HEK293T (cell line): ENCODE measurements around the gene CDH4.

Experiments
- ARNT ChIP-seq: fragments of 450-650 bp; IDR thresholded peaks from 2 replicates; pipeline ENCODE4 v1.6.1; 2017; ENCODE audit warnings: mild to moderate bottlenecking
- BHLHE40 ChIP-seq: fragments of 450-650 bp; IDR thresholded peaks from 2 replicates; pipeline ENCODE4 v1.6.1; 2016; ENCODE audit warnings: mild to moderate bottlenecking, moderate library complexity, borderline replicate concordance
- ELF4 ChIP-seq: fragments of 450-650 bp; IDR thresholded peaks from 2 replicates; pipeline ENCODE4 v1.6.1; 2017; ENCODE audit warnings: antibody characterized with exemption
- FOXK2 ChIP-seq: fragments of 450-650 bp; IDR thresholded peaks from 2 replicates; pipeline ENCODE4 v1.6.1; 2016; ENCODE audit warnings: mild to moderate bottlenecking
- FOXM1 ChIP-seq: fragments of 450-650 bp; IDR thresholded peaks from 2 replicates; pipeline ENCODE4 v1.6.1; 2017; ENCODE audit warnings: mild to moderate bottlenecking, borderline replicate concordance
- HDGF ChIP-seq: fragments of 450-650 bp; IDR thresholded peaks from 2 replicates; pipeline ENCODE4 v1.6.1; 2017; ENCODE audit warnings: antibody characterized with exemption, borderline replicate concordance
- L3MBTL2 ChIP-seq: fragments of 450-650 bp; conservative IDR thresholded peaks from 2 replicates; pipeline ENCODE4 v1.6.1; 2016; ENCODE audit warnings: mild to moderate bottlenecking
- NFRKB ChIP-seq: fragments of 450-650 bp; IDR thresholded peaks from 2 replicates; pipeline ENCODE4 v1.6.1; 2016; ENCODE audit warnings: mild to moderate bottlenecking, moderate library complexity
- SP1 ChIP-seq: fragments of 450-650 bp; IDR thresholded peaks from 2 replicates; pipeline ENCODE4 v1.6.1; 2017
- SUZ12 ChIP-seq: fragments of 450-650 bp; IDR thresholded peaks from 2 replicates; pipeline ENCODE4 v1.6.1; 2016; ENCODE audit warnings: mild to moderate bottlenecking
- TARDBP ChIP-seq: fragments of 450-650 bp; IDR thresholded peaks from 2 replicates; pipeline ENCODE4 v1.6.1; 2016
- ZNF384 ChIP-seq: fragments of 450-650 bp; IDR thresholded peaks from 2 replicates; pipeline ENCODE4 v1.6.1; 2016

DNA sequence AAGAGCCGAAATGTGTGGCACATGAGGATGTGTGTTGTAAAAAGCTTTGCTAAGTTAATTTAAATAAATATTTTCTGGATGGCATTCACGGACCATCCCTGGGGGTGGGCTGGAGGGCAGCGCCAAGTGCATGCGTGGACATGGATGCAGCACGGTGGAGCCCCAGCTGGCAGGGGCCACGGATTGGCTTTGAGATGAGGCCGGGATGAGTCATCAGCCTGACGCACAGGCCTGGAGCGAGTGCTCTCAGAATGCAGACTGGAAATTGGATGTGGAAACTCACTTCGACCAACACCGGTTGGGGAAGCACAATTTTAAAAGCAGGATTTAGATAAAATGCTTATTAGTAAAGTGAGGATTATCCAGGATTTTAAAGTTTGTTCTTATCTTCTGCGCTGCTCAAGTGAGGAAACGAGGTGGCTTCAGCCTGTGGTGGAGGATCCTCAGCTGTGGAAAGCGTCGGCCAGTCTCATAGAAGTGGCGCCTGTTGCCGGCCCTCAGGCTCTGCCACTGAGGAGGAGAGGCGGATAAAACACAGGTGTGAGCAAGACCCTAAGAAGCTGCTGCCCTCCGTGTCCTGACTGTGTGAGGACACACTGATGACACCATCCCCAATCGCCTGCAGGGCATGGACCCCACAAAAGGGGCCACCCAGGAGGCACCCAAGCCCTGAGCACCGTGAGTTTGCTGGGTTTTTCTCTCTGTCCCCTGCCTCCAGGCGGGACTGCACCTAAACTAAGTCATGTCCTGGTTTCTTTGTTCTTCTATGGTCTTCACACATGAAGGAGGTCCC, 279.7 kb downstream of the CDH4 start:
- TF ChIP-seq FOXK2 = no peak
- no peak for TF ChIP-seq SP1
- no peak for TF ChIP-seq HDGF
- TF ChIP-seq TARDBP = no peak
- TF ChIP-seq FOXM1 = no peak
- no peak for TF ChIP-seq BHLHE40
- TF ChIP-seq SUZ12 = no peak
- TF ChIP-seq L3MBTL2 = no peak
- no peak for TF ChIP-seq ZNF384
- TF ChIP-seq NFRKB = no peak
- TF ChIP-seq ARNT = no peak
- TF ChIP-seq ELF4 = no peak
